C1 segment of cervical spinal cord (tissue), 14 donors: ENCODE results near the gene AKAP12.
A peak's percentile ranks its signal among the peaks of the same experiment; 100 is the strongest.
"Not testable (repeated sequence)": the region's sequence is repeated elsewhere in the genome, so short reads cannot be mapped to it uniquely, and the experiment has no call there.

Source experiments
- DNase-seq, 14 donors: peaks; one replicate each; lab custom pipeline; 2025; lab: John Stamatoyannopoulos, UW

AKAP12 gene

DNA sequence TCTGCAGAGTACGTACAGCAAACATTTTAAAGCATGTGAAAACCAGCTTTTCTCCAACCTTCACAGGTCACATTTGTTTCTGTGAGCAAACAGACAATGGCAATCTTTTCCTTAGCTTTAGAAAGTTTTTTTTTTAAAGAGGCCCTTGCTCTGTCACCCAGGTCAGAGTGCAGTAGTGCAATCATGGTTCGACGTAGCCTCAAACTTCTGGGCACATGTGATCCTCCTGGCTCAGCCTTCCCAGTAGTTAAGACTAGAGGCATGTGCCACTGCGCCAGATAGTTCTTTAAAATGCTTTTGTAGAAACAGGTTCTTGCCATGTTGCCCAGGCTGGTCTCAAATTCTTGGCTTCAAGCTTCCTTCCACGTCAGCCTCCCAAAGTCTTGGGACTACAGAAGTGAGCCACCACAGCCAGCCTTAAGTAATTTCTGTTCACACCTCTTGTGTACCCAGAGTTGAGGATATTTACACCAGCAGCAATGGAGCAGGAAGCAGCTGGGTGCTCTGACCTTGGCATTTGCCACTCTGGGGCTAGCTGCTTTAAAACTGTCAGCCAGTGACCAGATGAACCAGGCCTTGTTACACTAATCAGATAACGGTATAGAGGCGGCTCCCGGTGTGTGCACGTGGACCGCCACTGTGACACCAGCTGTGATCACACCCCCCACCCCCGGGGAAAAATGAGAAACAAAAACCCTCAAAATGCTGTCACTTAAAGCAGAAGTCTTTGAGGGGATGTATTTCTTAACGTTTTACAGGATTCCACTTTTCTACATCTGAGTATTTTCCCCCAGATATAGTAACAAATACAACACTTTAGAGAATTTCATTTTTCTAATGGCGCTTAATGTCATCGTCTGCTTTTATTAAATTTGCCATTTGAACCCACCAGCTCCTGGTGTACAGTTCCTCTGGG is 71.3 kb downstream of the AKAP12 start:
- DNase-seq: no peak

DNA sequence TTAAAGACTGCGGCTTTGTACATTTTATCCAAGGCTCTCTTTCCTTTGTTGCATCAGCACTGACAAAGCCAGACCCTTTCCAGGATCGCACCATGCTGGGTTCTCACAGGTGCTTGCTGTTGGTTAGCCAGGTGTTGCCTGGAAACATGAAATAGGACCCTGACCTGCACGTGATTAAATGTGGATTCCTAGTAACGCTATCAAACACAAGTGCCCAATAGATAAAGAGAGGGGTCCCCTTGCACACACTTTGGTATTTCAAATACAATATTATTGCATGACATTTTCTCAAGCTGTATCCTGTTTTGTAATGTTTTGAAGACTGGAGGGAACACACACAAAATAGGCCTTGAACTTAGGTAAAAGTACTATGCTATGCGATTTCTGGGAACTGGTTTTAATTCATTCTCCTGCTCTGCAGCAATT is 73.3 kb downstream of the AKAP12 start:
- DNase-seq: peak in 1 of 14 donors; percentile 17

DNA sequence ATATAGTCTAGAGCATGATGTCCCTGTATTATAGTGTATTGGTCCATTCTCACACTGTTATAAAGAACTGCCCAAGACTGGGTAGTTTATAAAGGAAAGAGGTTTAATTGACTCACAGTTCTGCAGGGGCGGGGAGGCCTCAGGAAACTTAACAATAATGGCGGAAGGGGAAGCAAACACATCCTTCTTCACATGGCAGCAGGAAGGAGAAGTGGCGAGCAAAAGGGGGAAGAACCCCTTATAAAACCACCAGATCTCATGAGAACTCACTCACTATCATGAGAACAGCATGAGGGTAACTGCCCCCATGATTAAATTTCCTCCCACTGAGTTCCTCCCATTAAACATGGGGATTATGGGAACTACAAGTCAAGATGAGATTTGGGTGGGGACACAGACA is 75.9 kb downstream of the AKAP12 start:
- DNase-seq: not testable (repeated sequence)

DNA sequence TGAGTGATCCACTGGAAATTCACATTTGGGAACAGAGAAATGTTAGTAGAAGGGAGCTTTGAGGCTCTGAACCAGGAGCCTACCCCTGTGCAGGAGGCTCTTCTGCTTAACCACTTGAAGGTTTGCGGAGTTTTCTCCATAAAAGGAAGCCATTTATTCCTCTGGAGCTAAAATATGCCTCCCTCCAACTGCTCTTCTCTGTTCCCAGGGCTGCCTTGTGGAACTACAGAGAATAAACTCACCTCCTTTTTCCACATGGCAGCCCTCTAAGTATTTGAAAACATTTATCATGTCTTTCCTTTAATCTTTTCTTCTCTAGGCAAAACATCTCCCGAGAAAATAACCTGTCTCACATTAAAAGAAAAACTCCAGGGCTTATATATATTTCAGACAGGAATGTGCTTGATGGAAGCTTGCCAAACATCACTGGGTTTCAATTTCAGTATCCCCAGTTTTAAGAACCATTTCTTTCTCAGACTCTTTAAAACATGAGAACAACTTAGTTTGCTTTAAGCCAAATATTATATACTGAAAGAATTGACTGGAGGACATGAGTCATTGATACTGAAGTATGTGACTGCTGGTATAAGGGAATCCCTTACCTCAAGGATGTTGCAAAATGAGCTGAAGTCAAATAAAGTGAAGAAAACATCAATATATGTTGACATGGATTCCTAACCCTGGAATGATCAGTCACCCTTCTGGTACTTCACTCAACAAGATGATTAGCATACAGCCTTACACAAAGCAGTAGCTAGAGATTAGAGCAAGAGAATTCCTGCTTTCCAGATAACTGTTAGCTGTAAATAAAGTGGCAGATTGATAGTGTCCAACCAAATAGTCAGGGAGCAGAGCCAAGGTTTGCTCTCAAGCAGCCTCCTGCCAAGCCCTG is 77.6 kb downstream of the AKAP12 start:
- DNase-seq: peak in 1 of 14 donors; percentile 47

DNA sequence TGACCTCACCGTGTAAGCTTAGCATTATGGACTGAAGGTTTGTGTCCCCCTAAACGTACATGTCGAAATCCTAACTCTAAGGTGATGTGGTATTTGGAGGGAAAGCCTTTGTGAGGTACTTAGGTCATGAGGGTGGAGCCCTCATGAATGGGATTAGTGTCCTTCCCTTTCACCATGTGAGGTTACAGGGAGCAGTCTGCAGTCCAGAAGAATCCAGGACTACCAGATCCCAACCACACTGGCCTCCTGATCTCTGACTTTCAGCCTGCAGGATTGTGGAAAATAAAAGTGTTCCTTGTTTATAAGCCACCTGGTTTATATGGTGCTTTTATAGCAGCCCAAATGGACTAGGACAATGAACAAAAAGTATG is 78.2 kb downstream of the AKAP12 start:
- no peak for DNase-seq

DNA sequence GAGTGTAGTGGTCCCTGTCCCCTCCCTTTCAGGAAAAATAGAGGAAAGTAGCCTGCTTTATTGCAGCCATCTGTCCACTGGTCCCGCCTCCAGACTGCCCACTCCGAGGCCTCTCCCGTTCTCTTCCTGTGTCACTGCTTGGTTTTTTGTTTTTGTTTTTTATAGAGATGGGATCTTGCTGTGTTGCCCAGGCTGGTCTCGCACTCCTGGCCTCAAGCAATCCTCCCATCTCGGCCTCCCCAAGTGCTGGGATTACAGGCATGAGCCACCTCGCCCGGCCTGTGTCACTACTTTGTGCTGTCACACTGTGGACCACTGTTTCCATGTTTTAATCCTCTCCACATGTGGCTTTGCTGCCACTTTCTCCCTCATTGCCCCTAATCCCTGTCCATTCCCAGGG is 80.4 kb downstream of the AKAP12 start:
- peak in 1 of 14 donors; percentile 44 for DNase-seq

DNA sequence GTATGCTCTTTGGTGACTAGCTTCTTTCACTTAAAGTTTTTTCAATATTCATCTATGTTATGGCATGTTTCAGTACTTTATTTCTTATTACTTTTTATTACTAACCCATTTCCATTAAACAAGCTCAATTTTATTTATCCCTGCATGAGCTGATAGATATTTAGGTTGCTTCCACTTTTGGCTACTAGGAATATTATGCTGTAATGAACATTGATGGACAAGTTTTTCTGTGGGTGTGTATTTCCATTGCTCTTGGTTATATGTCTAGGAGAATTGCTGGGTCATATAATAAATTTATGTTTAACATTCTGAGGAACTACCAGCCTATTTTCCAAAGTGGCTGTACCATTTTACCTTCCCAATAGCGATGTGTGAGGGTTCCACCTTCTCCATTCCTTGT is 81.7 kb downstream of the AKAP12 start:
- no peak for DNase-seq

DNA sequence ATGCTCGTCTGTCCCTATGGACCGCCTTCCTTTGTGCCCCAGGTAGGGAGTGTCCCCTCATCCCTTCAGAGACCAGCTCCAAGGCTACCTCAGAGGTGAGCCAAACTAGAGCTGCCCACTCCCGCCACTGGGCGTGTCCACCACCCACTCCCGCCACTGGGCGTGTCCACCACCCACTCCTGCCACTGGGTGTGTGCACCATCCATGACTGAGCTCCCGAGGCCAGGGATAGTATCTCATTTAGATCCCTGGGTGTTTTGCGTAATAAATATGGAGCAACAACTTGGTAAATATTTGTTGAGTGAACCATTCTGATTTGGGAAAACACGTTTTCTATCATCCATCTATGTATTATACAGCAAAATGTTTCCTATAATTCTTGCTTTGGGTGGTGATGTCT is 82.8 kb downstream of the AKAP12 start:
- DNase-seq: no peak

DNA sequence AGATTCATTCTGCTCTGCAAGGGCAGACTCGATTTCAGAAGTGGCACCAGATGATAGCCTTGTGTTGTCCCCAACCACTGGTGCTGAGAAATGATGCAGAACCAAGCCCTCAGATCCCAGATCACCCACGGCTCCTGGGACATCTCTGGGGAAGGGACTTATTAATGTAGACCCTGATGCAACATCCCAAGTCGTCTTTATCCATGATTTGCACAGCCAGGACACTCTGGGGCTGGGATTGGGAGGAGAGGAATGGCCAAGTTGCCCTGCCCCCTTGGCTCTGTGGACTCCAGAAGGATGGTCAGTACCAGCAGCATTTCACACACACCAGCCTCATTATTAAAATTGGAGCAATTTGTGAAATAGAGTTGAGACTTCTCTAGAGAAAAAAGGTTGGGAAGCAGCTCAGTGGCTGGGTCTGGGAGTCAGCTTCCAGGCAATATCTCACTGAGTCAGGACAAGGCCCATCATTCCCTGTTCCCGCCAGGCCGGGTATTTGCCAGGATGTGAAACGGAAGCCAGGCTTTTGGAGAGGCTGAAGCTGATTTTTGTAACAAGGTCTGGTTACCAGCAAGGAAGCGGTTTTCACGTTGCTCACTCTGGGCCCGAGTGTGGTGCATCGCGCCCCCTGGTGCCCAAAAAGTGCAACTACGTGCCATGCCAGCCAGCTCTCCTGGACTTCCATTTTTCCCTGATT is 84.2 kb downstream of the AKAP12 start:
- DNase-seq: peak; percentile 9 to 92 (median 66)

DNA sequence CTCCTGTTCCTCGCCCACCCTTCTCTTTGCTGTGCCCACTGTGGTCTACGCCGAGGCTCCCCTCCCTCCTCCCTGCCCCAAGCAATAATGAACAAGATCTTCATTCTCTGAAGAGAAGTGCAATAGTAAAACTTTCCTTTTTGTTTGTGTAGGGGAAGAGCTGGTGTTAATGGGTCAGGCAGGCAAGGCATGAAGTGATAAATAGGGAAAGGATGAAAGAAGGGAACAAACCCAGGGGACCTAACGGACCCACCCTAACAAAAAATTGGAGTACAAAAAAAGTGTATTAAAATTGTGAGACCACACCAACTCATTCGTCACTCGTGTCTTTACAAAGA is 84.7 kb downstream of the AKAP12 start:
- no peak for DNase-seq

DNA sequence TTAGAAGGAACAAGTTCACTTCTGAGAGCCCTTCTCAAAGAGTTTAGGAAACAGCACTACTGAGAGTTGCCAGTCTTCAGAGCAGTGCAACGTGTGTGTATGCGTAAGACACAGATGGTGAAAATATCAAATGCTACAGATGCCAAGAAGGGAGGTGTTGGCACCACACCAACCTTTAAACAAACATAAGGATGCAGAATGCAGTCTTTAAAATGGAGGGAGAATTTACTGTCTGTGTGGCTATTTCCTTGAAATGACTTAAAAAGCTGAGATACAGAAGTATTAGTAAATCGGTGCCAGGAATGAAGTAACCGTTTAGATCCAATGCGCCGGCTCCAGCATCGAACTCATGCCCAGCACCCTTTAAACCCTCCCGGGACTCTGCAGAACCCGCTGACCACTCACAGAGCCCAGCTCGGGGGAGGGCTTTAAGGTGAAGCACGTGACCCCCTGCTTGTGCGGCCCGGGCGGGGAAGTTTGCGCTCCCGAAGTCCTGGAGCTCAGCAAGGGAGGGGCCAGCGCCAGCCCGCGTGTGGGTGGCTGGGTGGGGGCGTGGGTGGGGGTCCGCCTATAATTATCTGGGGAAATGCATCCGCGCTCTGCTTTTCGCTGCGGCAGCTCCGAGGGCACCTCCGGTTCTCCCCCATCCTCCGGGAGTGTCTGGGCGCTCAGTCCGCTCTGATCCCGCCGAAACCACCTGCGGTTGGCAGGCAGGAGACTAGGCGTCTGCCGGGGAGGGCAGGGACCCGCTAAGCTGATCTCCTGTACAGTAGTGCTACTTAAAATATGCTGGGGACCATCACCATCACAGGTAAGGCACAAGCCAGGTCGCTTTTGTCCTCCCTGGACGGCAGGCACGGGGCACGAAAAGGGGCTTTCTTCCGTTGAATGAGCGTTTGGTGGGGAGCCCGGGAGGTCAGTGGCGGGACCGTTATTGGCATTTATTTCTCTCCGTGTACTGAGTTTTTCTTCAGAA is 85.6 kb downstream of the AKAP12 start:
- DNase-seq: peak in 8 of 14 donors; percentile 5 to 72 (median 21)

DNA sequence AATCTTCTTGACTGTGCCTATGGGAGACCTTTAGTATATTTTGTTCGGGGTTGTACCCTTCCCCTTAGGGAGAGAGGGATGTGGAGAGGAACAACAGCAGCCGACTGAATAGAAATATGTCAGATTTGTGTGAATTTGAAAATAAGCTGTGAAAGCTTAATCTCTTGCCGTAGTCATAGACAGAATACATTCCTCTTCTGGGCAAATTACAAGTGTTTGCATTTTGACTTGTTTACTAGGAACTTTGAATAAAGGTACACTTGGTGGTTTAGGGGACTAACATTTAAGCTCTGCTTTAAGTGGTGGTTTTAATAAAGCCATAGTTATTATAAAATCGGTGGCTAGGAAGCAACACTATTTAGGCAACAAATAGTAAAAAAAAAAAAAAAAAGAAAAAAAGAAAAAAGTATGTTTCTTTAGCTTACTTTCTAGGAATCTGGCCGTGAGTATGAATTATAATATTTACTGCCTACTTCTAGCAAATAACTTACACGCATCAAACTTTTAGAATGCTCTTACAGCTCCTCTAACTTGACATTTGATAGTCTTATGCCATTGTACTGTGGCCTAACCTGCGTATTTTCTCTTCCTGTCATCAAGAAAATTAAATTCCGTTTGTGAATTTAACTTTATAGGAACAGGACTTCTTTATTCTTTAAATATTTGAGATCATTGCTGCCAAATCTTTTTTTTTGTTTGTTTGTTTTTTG is 86.5 kb downstream of the AKAP12 start:
- DNase-seq: no peak

DNA sequence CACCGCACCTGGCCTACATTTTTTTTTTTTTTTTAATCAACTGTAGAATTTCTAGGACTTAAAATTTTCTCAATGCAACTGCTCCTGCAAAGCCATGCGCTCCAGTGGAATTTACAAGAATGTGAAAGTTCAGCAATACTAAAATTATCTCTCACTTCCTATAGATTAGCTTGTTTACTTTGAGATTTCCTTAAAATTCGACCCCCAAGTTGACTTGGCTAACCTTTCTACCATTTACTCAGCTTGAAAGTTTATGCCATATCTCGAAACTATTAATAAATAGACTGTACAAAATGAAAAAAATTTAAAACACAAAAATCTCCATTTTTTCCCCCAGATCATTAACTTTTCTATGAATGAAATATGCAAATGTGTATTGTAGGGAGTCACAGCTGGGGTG is 87.3 kb downstream of the AKAP12 start:
- no peak for DNase-seq

DNA sequence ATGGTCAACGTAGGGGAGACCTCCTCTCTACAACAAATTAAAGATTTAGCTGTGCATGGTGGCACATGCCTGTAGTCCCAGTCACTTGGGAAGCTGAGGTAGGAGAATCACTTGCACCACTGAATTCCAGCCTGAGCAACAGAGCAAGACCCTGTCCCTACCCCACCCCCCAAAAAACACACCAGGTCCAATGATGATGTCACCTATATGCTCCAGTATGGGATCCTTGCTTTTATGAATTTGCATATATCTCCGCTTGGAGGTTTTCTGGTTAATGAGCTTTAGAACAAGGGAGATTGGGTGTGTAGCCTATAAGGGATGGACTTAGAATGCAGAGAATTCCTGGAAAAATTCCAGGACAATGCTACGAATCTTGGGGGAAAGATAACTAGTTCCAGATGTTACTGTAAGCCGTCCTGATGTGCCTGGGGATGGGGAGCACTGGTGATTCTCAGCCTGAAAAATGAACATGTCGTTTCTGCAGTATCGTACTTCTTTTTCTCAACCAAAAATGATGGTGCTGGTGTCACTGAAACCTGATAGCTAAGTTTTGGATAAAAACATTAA is 90.4 kb downstream of the AKAP12 start:
- no peak for DNase-seq

DNA sequence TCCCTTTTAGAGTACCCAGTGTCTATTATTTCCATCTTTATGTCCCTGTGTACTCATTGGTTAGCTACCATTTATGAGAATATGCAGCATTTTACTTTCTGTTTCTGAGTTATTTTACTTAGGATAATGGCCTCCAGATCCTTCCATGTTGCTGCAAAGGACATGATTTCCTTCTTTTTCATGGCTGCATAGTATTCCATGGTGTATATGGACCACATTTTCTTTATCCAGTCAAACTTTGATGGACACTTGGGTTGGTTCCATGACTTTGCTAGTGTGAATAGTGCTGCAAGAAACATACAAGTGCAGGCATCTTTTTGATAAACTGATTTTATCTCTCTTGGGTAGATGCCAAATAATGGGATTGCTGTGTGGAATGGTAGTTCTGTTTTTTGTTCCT is 96.2 kb downstream of the AKAP12 start:
- DNase-seq: no peak

DNA sequence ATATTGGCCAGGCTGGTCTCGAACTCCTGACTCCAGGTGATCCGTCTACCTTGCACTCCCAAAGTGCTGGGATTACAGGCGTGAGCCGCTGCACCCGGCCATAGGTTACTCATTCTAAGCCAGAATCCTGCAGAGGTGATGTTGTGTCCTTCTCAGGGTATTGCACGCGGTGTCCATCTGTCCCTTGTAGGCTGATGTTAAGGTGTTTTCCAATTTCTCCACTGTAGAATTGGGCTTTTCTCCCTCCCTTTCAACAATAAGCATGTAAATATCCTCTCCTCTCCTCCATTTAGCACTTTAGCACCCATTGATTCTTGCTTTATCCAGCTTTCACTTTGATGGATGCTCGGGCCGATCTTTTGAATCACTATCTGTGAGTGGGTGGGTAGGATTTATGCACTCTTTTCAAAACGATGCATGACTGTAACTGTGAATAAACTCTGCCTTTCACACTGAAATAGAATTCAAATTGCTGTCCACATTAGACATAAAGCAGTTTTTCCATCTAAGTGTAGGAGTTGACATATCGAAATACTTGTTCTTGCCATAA is 99.0 kb downstream of the AKAP12 start:
- DNase-seq: no peak

DNA sequence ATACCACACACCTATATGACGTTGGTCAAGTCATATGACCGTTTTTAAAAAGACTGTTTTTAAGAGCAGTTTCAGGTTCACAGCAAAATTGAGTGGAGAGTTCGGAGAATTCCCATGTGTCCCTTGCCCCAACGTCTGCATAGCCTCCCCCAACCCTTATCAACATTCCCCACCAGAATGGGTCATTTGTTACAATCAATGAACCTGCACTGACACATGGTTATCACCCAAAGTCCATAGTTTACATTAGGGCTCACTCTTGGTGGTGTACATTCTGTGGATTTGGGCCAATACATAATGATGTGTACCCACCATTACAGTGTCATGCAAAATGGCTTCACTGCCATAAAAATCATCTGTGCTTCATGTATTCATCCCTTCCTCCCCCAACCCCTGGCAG is 99.6 kb downstream of the AKAP12 start:
- DNase-seq: no peak

DNA sequence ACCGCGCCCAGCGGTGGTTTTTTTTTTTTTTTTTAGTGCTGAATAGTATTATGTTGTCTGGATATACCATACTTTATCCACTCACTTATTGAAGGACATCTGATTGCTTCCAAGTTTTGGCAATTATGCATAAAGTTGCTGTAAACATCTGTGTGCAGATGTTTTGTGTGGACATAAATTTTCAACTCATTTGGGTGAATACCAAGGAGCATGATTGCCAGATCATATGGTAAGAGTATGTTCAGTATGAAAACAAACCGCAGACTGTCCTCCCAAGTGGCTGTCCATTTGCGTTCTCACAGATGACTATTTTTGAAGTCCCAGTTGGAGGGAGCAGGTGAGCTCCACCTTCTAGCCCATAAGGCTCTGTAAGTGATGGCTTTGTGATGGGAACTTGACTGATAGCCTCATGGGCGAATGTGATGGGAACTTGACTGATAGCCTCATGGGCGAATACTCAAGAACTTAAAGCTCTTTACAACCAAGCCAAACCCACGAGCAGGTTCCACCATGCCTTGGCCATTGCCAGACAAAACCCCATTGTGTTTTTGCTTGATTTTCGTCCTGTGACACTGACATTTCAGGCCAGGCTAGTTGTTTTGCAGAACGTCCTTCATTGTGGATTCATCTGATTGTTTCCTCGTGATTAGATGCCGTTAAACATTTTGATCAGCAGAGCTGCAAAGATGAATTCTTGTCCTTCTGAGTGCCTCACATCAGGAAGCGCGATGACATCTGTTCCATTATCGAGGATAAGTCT is 100.6 kb downstream of the AKAP12 start:
- no peak for DNase-seq
